Retina (tissue), 1 donor: ENCODE data around the gene NSMCE1.

Experiments
- DNase-seq: peaks from one replicate; pipeline ENCODE4 v3.0.0-alpha.2; 2016

The NSMCE1 gene

GRCh38 chr16:27189335-27189972 lies 79.1 kb downstream of the NSMCE1 start:
- no peak for DNase-seq

DNA sequence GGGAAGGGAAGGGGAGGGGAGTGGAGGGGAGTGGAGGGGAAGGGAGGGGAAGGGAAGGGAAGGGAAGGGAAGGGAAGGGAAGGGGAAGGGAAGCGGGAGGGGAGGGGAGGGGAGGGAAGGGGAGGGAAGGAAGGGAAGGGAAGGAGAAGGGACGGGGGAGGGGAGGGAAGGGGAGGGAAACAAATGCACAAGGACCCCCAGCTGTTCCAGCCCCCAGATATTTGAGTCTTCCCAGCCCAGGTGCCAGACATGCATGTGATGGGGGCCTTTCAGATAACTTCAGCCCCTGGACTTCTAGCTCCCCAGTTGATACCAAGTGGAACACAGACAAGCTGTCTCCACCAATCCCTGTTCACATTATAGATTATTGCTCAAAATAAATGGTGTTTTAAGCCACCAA lies 79.9 kb downstream of the NSMCE1 start:
- DNase-seq: no peak

GRCh38 chr16:27185776-27186130 lies 82.8 kb downstream of the NSMCE1 start:
- DNase-seq: no peak

- DNase-seq: no peak
Measured at GRCh38 chr16:27182906-27183405, 85.6 kb downstream of the NSMCE1 start.

- DNase-seq: no peak
Measured at GRCh38 chr16:27181019-27181790, 87.4 kb downstream of the NSMCE1 start.

DNA sequence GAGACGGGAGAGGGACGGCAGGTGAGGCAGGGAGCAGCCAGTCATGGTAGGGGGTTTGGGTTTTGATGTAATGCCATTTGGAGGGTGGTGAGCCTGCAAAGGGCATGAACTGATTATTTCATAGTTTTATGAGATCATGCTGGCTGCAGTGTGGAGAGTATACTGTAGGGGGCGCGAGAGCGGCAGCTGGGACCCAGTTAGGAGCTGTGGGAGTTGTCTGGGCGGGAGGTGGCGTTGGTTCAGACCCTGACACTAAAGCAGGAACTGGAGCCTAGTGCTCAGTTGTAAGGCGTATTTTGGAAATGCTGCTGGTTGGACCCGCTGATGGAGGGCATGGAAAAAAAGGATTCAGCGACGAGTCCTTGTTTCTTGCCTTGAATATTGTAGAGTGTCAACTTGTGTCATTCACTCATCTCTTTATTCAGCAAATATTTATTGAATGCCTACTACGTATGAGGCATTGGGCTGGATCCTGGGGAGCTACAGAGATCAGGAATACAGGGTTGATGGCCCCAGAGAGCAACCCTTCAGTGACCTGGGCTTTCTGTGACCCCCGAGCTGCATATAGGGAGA lies 89.0 kb downstream of the NSMCE1 start:
- peak; percentile 71 for DNase-seq

- no peak for DNase-seq
Measured at GRCh38 chr16:27177031-27177774, 91.4 kb downstream of the NSMCE1 start.

DNA sequence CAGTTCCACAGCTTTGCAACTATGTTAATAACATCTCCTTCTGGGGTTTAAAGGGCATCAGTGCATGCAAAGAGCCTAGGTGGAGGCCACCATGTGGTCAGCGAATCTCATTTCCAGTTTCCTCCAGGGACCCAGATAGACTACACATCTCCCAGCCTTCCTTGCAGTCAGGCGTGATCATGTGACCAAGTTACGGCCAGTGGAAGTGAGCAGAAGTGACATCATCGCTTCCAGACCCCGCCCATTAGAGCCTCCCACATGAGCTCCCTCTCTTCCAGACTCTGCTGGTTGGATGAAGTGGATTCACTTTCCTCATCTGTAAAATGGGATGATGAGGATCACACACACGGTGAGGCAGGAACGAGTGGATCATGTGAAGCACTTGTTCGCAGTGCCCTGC lies 92.7 kb downstream of the NSMCE1 start:
- DNase-seq: no peak
